Mesothelial cell of epicardium (in vitro differentiated cells): ENCODE results near the gene BNIP3. TPM values are rescaled to one million over a fixed set of nuclear protein-coding genes. Genes with fewer than 3 reads are reported as not detected.

Experiments used
- DNase-seq, 2 experiments: peaks; one replicate each; pipeline ENCODE4 v3.0.0; 2021; ENCODE audit warnings: low spot score in 2 of 2; ENCODE audit not compliant: unreplicated experiment in 2 of 2
- H3K27ac Mint-ChIP-seq: 2 replicates; pipeline ENCODE4 v1.8.0; 2021; ENCODE audit warnings: mixed read lengths
- H3K27me3 Mint-ChIP-seq: 2 replicates; pipeline ENCODE4 v1.8.0; 2021; ENCODE audit warnings: low read depth, mixed read lengths
- H3K36me3 Mint-ChIP-seq: 2 replicates; pipeline ENCODE4 v1.8.0; 2021; ENCODE audit warnings: mixed read lengths
- H3K4me1 Mint-ChIP-seq: 2 replicates; pipeline ENCODE4 v1.8.0; 2021; ENCODE audit warnings: mixed read lengths
- H3K4me3 Mint-ChIP-seq: 2 replicates; pipeline ENCODE4 v1.8.0; 2021; ENCODE audit warnings: mild to moderate bottlenecking, moderate library complexity, mixed read lengths
- H3K9me3 Mint-ChIP-seq: 2 replicates; pipeline ENCODE4 v1.8.0; 2021; ENCODE audit warnings: mixed read lengths
- CTCF ChIP-seq: fragments of 200-600 bp; sonication (generic); IDR thresholded peaks from one replicate; pipeline ENCODE4 v1.5.0; 2021; ENCODE audit warnings: antibody characterized with exemption; ENCODE audit not compliant: unreplicated experiment
- total RNA-seq: library from RNA; stranded (reverse); gene quantifications from 3 replicates; pipeline ENCODE4 v1.2.1, GENCODE V29; 2021

Gene BNIP3
- total RNA-seq, 1 donor from 2014 or later, result 50.8 TPM

GRCh38 chr10:131971591-131971990 lies 10.1 kb downstream of the BNIP3 start:
- no peaks in the 10 kb centered on the region for H3K27me3 Mint-ChIP-seq
- peaks cover 7% of the 10 kb centered on the region for H3K4me1 Mint-ChIP-seq
- no peak for TF ChIP-seq CTCF
- H3K9me3 Mint-ChIP-seq, result no peaks in the 10 kb centered on the region
- H3K4me3 Mint-ChIP-seq, result no peak overlapping the region
- H3K27ac Mint-ChIP-seq, result no peak overlapping the region
- DNase-seq, result no peak
- peaks cover 37% of the 10 kb centered on the region for H3K36me3 Mint-ChIP-seq

- Mint-ChIP-seq H3K4me1 (peaks cover 7% of the 10 kb centered on the region), H3K27ac (no peak overlapping the region), H3K36me3 (peaks cover 38% of the 10 kb centered on the region), H3K4me3 (no peak overlapping the region), H3K27me3 (no peaks in the 10 kb centered on the region), H3K9me3 (no peaks in the 10 kb centered on the region)
- no peak for TF ChIP-seq CTCF
- no peak for DNase-seq
Measured at GRCh38 chr10:131970946-131971345, 10.8 kb downstream of the BNIP3 start.

- DNase-seq, result no peak
- H3K27me3 Mint-ChIP-seq, result no peaks in the 10 kb centered on the region
- H3K9me3 Mint-ChIP-seq, result no peaks in the 10 kb centered on the region
- peaks cover 39% of the 10 kb centered on the region for H3K36me3 Mint-ChIP-seq
- peaks cover 6% of the 10 kb centered on the region for H3K4me1 Mint-ChIP-seq
- H3K27ac Mint-ChIP-seq, result no peak overlapping the region
- no peak overlapping the region for H3K4me3 Mint-ChIP-seq
- TF ChIP-seq CTCF, result no peak
Measured at GRCh38 chr10:131968949-131969348, 12.8 kb downstream of the BNIP3 start.

GRCh38 chr10:131964298-131964697 lies 17.4 kb downstream of the BNIP3 start:
- Mint-ChIP-seq H3K4me3 (no peak overlapping the region), H3K9me3 (no peaks in the 10 kb centered on the region), H3K4me1 (no peaks in the 10 kb centered on the region), H3K27ac (no peak overlapping the region), H3K36me3 (peaks cover 19% of the 10 kb centered on the region), H3K27me3 (no peaks in the 10 kb centered on the region)
- DNase-seq, result no peak
- TF ChIP-seq CTCF, result no peak

GRCh38 chr10:131963811-131964210 lies 17.9 kb downstream of the BNIP3 start:
- Mint-ChIP-seq H3K27ac (no peak overlapping the region), H3K27me3 (no peaks in the 10 kb centered on the region), H3K4me1 (no peaks in the 10 kb centered on the region), H3K4me3 (no peak overlapping the region), H3K9me3 (no peaks in the 10 kb centered on the region), H3K36me3 (peaks cover 15% of the 10 kb centered on the region)
- TF ChIP-seq CTCF, result no peak
- no peak for DNase-seq

- H3K4me3 Mint-ChIP-seq, result no peak overlapping the region
- no peaks in the 10 kb centered on the region for H3K27me3 Mint-ChIP-seq
- TF ChIP-seq CTCF, result no peak
- no peaks in the 10 kb centered on the region for H3K9me3 Mint-ChIP-seq
- no peaks in the 10 kb centered on the region for H3K4me1 Mint-ChIP-seq
- no peak for DNase-seq
- no peak overlapping the region for H3K27ac Mint-ChIP-seq
- H3K36me3 Mint-ChIP-seq, result peaks cover 15% of the 10 kb centered on the region
Measured at GRCh38 chr10:131963350-131963749, 18.4 kb downstream of the BNIP3 start.
